Endothelial cell of umbilical vein (primary cell): ENCODE measurements around the gene RHCE. TPM values are rescaled to one million over a fixed set of nuclear protein-coding genes. Genes with fewer than 3 reads are reported as not detected.
"Not testable (repeated sequence)": the region's sequence is repeated elsewhere in the genome, so short reads cannot be mapped to it uniquely, and the experiment has no call there.

Experiments used
- BruUV-seq: library from RNA; stranded (reverse); fragments of 400-500 nt; replicated peaks from 2 replicates; lab custom pipeline; 2021; lab: Mats Ljungman, UMichigan
- CTCF ChIA-PET: fragments of 300-600, 350-600 bp; sonication (Branson Sonifier 250); formaldehyde crosslinking; loops from one replicate; lab custom pipeline; 2021; ENCODE audit warnings: antibody characterized with exemption, inconsistent platforms; lab: Charles Lee
- POLR2A ChIA-PET: fragments of 300-600, 350-600 bp; sonication (Branson Sonifier 250); formaldehyde crosslinking; loops from one replicate; lab custom pipeline; 2021; ENCODE audit warnings: antibody characterized with exemption, inconsistent platforms; lab: Charles Lee
- DNase-seq: peaks from one replicate; pipeline ENCODE4 v3.0.0-alpha.2; 2011; ENCODE audit warnings: low read depth, low spot score
- FAIRE-seq: peaks from 2 replicates; lab custom pipeline; 2011; peaks lifted over from hg19 to GRCh38; lab: Jason Lieb, UNC
- H2AFZ ChIP-seq: 2 replicates; pipeline ENCODE4 v1.6.0; 2012; ENCODE audit warnings: low read depth, low read length, control low read depth, inconsistent platforms
- H3K27ac ChIP-seq: 2 replicates; pipeline ENCODE4 v1.5.1; 2011; ENCODE audit warnings: low read depth, mild to moderate bottlenecking, control low read depth, low read length, moderate library complexity; ENCODE audit not compliant: insufficient read depth
- H3K27me3 ChIP-seq, 2 experiments: 2 replicates each; pipeline versions ENCODE4 v1.6.0 to v1.6.1; 2011; ENCODE audit warnings: low read length in 2 of 2, mixed read lengths in 1 of 2; ENCODE audit not compliant: control insufficient read depth in 2 of 2, insufficient read depth in 2 of 2
- H3K36me3 ChIP-seq, 2 experiments: 2 replicates in 1 of 2; 3 replicates in 1 of 2; pipeline ENCODE4 v1.5.1; 2011; ENCODE audit warnings: low read length in 2 of 2, mild to moderate bottlenecking in 1 of 2, moderate library complexity in 1 of 2; ENCODE audit not compliant: control insufficient read depth in 2 of 2, insufficient read depth in 2 of 2; ENCODE audit errors: extremely low read depth in 1 of 2
- H3K4me1 ChIP-seq: 3 replicates; pipeline ENCODE4 v1.5.1; 2011; ENCODE audit warnings: mild to moderate bottlenecking, low read length; ENCODE audit not compliant: control insufficient read depth, insufficient read depth; ENCODE audit errors: extremely low read depth
- H3K4me2 ChIP-seq: 2 replicates; pipeline ENCODE4 v1.6.1; 2011; ENCODE audit warnings: low read length, control low read depth, mixed read lengths; ENCODE audit not compliant: insufficient read depth
- H3K4me3 ChIP-seq, 3 experiments: fragments of 200-600 bp in 1 of 3; sonication (generic), shearing (Covaris generic) in 1 of 3; replicated peaks in 1 of 3; 2 replicates each; pipeline ENCODE4 v1.5.1; 2011 to 2016; ENCODE audit warnings: control low read depth in 3 of 3, low read length in 3 of 3, mild to moderate bottlenecking in 2 of 3, inconsistent platforms in 1 of 3, low read depth in 1 of 3, moderate library complexity in 1 of 3; ENCODE audit not compliant: insufficient read depth in 1 of 3
- H3K79me2 ChIP-seq: 2 replicates; pipeline ENCODE4 v1.6.0; 2012; ENCODE audit warnings: low read length, inconsistent platforms; ENCODE audit not compliant: control insufficient read depth, insufficient read depth
- H3K9ac ChIP-seq: replicated peaks from 2 replicates; pipeline ENCODE3; 2011; ENCODE audit warnings: low read length, control low read depth; ENCODE audit not compliant: insufficient read depth; ENCODE audit errors: extremely low read depth
- H3K9me1 ChIP-seq: replicated peaks from 3 replicates; pipeline ENCODE4 v1.6.0; 2011; ENCODE audit warnings: mild to moderate bottlenecking, low read length; ENCODE audit not compliant: control insufficient read depth, insufficient read depth; ENCODE audit errors: extremely low read depth
- H3K9me3 ChIP-seq: replicated peaks from 2 replicates; pipeline ENCODE4 v1.5.1; 2012; ENCODE audit warnings: low read length, inconsistent platforms; ENCODE audit not compliant: control insufficient read depth, insufficient read depth
- H4K20me1 ChIP-seq: replicated peaks from 2 replicates; pipeline ENCODE3; 2011; ENCODE audit warnings: mild to moderate bottlenecking, low read length; ENCODE audit not compliant: control insufficient read depth, insufficient read depth; ENCODE audit errors: extremely low read depth
- dilution Hi-C: fragments of 300-500 bp; cut with MboI; formaldehyde crosslinking; loops from one replicate; pipeline ENCODE4 v1.15.0; 2019; ENCODE audit warnings: low sequenced_read_pairs; ENCODE audit not compliant: extremely low pct_ligation_motif_present
- intact Hi-C: fragments of 100-400 bp; cut with micrococcal nuclease; formaldehyde crosslinking; loops from one replicate; pipeline ENCODE4 v1.10.0; 2022
- polyA plus RNA-seq, 4 experiments: library from polyadenylated mRNA; depleted of rRNA in 3 of 4; stranded (reverse) in 3 of 4; unstranded in 1 of 4; fragments of >200 nt; gene quantifications; 2 replicates each; pipeline versions ENCODE4 v1.2.1 to v1.2.3, GENCODE V29; 2011 to 2012; ENCODE audit warnings: missing spikeins in 1 of 4
- total RNA-seq: library from RNA; stranded (reverse); gene quantifications from 2 replicates; pipeline ENCODE4 v1.2.3, GENCODE V29; 2021

The RHCE gene
- total and polyA plus RNA-seq, 2 donors (not counting 3 experiments of a cell fraction or from before 2014, with no cell fraction given): 0.07 TPM; not detected in 1

DNA sequence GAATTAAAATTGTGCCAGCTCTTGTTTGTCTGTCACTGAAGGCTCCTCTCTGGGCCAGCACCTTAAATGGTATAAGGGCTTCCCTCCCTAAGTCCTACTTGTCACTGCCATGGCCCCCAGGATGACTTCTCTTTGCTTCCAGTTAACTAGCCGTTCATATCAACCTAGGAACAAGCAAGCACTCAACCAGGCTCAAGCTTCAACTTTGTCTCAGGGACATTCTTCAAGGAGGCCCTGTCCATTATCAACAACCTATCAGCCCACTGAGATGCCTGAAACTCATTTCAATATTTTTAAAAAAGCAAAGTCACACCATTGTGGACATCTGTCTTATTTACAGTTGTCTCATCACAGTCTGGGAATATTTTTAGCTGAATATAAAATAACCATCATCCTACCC, 1.3 kb downstream of the RHCE start:
- H3K36me3 ChIP-seq, dilution Hi-C loops, H3K27me3 ChIP-seq, H3K9me1 ChIP-seq, POLR2A ChIA-PET, H2AFZ ChIP-seq, H3K9me3 ChIP-seq, H3K9ac ChIP-seq, H3K4me1 ChIP-seq, BruUV-seq, intact Hi-C loops, H3K4me2 ChIP-seq, CTCF ChIA-PET, H3K27ac ChIP-seq, H3K4me3 ChIP-seq, DNase-seq, H4K20me1 ChIP-seq, H3K79me2 ChIP-seq: not testable (repeated sequence)
- FAIRE-seq: peak; percentile 67

GRCh38 chr1:25417280-25417679, 3.3 kb downstream of the RHCE start:
- dilution Hi-C loops, FAIRE-seq, H3K4me2 ChIP-seq, H3K79me2 ChIP-seq, H3K27ac ChIP-seq, H3K9me3 ChIP-seq, H3K9ac ChIP-seq, intact Hi-C loops, H4K20me1 ChIP-seq, POLR2A ChIA-PET, CTCF ChIA-PET, H2AFZ ChIP-seq, BruUV-seq, H3K27me3 ChIP-seq, H3K36me3 ChIP-seq, H3K9me1 ChIP-seq, H3K4me1 ChIP-seq, H3K4me3 ChIP-seq, DNase-seq: not testable (repeated sequence)

DNA sequence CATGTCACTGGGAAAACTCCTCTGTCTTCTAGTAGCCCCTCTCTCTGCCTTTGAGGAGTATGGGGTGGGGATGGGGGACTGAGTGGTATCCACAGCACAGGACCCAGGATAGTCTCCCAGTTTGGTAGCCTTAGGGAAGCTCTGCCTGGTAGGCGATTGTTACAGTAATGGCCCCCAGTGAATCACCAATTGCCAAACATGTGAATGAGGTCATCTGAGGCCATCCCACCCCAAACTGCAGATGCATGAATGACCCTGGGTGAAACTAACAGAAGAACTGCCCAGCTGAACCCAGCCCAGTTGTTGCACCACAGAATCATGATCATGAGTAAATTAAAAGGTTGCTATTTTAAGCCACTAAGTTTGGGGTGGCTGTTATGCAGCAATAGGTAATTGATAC, 6.0 kb downstream of the RHCE start:
- H3K9me3 ChIP-seq, H3K27ac ChIP-seq, H3K9me1 ChIP-seq, DNase-seq, H3K79me2 ChIP-seq, H2AFZ ChIP-seq, BruUV-seq, FAIRE-seq, POLR2A ChIA-PET, H3K27me3 ChIP-seq, H3K9ac ChIP-seq, H3K4me1 ChIP-seq, CTCF ChIA-PET, dilution Hi-C loops, H3K36me3 ChIP-seq, H3K4me2 ChIP-seq, H4K20me1 ChIP-seq, H3K4me3 ChIP-seq: not testable (repeated sequence)
- intact Hi-C loops: loop anchor here (5.0 kb wide), 1 partner anchor 132 kb away; no protein-coding TSS in a partner anchor

DNA sequence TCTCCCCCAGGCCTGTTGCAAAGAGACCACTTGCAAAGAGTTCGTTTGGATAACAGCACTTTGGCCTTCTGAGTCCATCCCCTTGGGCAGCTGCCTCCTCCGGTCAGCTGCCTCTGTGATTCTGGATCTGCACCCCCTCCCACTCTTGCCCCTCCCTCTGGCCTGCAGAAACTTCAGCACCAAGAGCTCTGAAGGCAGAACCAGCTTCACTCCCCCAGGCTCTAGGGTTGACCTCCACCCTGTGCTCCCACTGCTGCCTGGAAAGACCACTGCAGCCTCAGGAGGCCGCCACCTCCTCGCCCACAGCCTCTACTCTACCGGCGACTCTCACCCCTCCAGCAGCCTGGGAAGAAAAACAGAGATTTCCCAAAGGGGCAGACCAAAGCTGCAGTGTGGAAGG, 6.5 kb downstream of the RHCE start:
- CTCF ChIA-PET, BruUV-seq, H3K27ac ChIP-seq, H2AFZ ChIP-seq, H3K4me1 ChIP-seq, DNase-seq, H3K27me3 ChIP-seq, H3K79me2 ChIP-seq, FAIRE-seq, H3K4me3 ChIP-seq, H3K4me2 ChIP-seq, H3K36me3 ChIP-seq, H3K9me1 ChIP-seq, H4K20me1 ChIP-seq, H3K9ac ChIP-seq, H3K9me3 ChIP-seq, POLR2A ChIA-PET, dilution Hi-C loops: not testable (repeated sequence)
- intact Hi-C loops: loop anchor here (5.0 kb wide), 1 partner anchor 132 kb away; no protein-coding TSS in a partner anchor
